A673 (cell line): ENCODE data around the gene ADGRL3. TPM values are rescaled to one million over a fixed set of nuclear protein-coding genes. Genes with fewer than 3 reads are reported as not detected.

Source experiments
- BruUV-seq: library from RNA; stranded (reverse); fragments of 400-500 nt; replicated peaks from 2 replicates; lab custom pipeline; 2021; lab: Mats Ljungman, UMichigan
- CTCF ChIA-PET: fragments of 300-600 bp; sonication (Branson Sonifier 250); formaldehyde crosslinking; loops from one replicate; lab custom pipeline; 2022; ENCODE audit warnings: antibody characterized with exemption; lab: Charles Lee
- POLR2A ChIA-PET: fragments of 300-600 bp; sonication (Branson Sonifier 250); formaldehyde crosslinking; loops from one replicate; lab custom pipeline; 2022; ENCODE audit warnings: antibody characterized with exemption; ENCODE audit not compliant: low non-redundant PET; lab: Charles Lee
- DNase-seq: peaks from one replicate; pipeline ENCODE4 v3.0.0-alpha.2; 2015; ENCODE audit warnings: low spot score
- H3K27ac ChIP-seq: fragments of 200-600 bp; sonication (generic); 2 replicates; pipeline ENCODE4 v1.5.1; 2016; ENCODE audit warnings: mixed run types, low read depth, mild to moderate bottlenecking, mixed read lengths, antibody characterized with exemption, low read length; ENCODE audit not compliant: poor library complexity, severe bottlenecking
- H3K27me3 ChIP-seq: fragments of 200-600 bp; sonication (generic); replicated peaks from 2 replicates; pipeline ENCODE4 v1.6.1; 2017; ENCODE audit warnings: mixed run types, low read depth, mild to moderate bottlenecking, mixed read lengths, antibody characterized with exemption, low read length; ENCODE audit not compliant: insufficient read depth, poor library complexity
- H3K36me3 ChIP-seq: fragments of 200-600 bp; sonication (generic); 2 replicates; pipeline ENCODE4 v1.6.1; 2016; ENCODE audit warnings: mixed run types, mild to moderate bottlenecking, mixed read lengths, antibody characterized with exemption, low read length; ENCODE audit not compliant: insufficient read depth, poor library complexity, severe bottlenecking
- H3K4me1 ChIP-seq: fragments of 200-600 bp; sonication (generic); 2 replicates; pipeline ENCODE4 v1.6.1; 2017; ENCODE audit warnings: mixed run types, mild to moderate bottlenecking, mixed read lengths, antibody characterized with exemption, low read length; ENCODE audit not compliant: insufficient read depth, poor library complexity, severe bottlenecking
- H3K4me3 ChIP-seq: fragments of 200-600 bp; sonication (generic); 2 replicates; pipeline ENCODE4 v1.5.1; 2016; ENCODE audit warnings: low read depth, mixed run types, mild to moderate bottlenecking, mixed read lengths, low read length; ENCODE audit not compliant: poor library complexity, severe bottlenecking
- H3K9me3 ChIP-seq: fragments of 200-600 bp; sonication (generic); 2 replicates; pipeline ENCODE4 v1.6.1; 2016; ENCODE audit warnings: mixed run types, low read depth, mild to moderate bottlenecking, mixed read lengths, antibody characterized with exemption, low read length; ENCODE audit not compliant: poor library complexity, severe bottlenecking
- CTCF ChIP-seq: fragments of 300-800, 200-600 bp; sonication (generic); conservative IDR thresholded peaks from 2 replicates; pipeline ENCODE4 v1.5.1; 2017; ENCODE audit warnings: low read depth, mild to moderate bottlenecking, antibody characterized with exemption, low read length, moderate library complexity, mixed read lengths
- EZH2 ChIP-seq: fragments of 200-600 bp; sonication (generic); IDR thresholded peaks from 2 replicates; pipeline ENCODE4 v1.6.1; 2017; ENCODE audit warnings: borderline replicate concordance, low read depth, mild to moderate bottlenecking, mixed read lengths, antibody characterized with exemption, low read length; ENCODE audit not compliant: poor library complexity, severe bottlenecking
- intact Hi-C: fragments of 100-400 bp; cut with micrococcal nuclease; formaldehyde crosslinking; loops from one replicate; pipeline ENCODE4 v1.10.0; 2022; ENCODE audit not compliant: unreplicated experiment
- total RNA-seq: library from RNA; stranded (reverse); gene quantifications from 2 replicates; pipeline ENCODE4 v1.2.3, GENCODE V29; 2021

ADGRL3 gene
- total RNA-seq, 1 experiment from 2014 or later = not detected

GRCh38 chr4:61770456-61770855 lies 570.3 kb downstream of the ADGRL3 start:
- intact Hi-C loops = no loop called here
- TF ChIP-seq CTCF (no peak), EZH2 (no peak)
- Histone ChIP-seq H3K4me3 (no peak overlapping the region), H3K27me3 (no peaks in the 10 kb centered on the region), H3K4me1 (no peaks in the 10 kb centered on the region), H3K27ac (no peak overlapping the region), H3K9me3 (no peaks in the 10 kb centered on the region), H3K36me3 (no peaks in the 10 kb centered on the region)
- POLR2A ChIA-PET = no interaction called here
- CTCF ChIA-PET = no interaction called here
- no TSS peak for BruUV-seq
- DNase-seq = no peak

- no TSS peak for BruUV-seq
- Histone ChIP-seq H3K27ac (no peak overlapping the region), H3K27me3 (no peaks in the 10 kb centered on the region), H3K9me3 (no peaks in the 10 kb centered on the region), H3K4me1 (no peaks in the 10 kb centered on the region), H3K4me3 (no peak overlapping the region), H3K36me3 (no peaks in the 10 kb centered on the region)
- CTCF ChIA-PET = no interaction called here
- DNase-seq = no peak
- TF ChIP-seq EZH2 (no peak), CTCF (no peak)
- POLR2A ChIA-PET = no interaction called here
- intact Hi-C loops = no loop called here
These were observed 570.9 kb downstream of the ADGRL3 start for GRCh38 chr4:61771056-61771455.

- no peak overlapping the region for H3K27ac ChIP-seq
- no peaks in the 10 kb centered on the region for H3K9me3 ChIP-seq
- CTCF ChIA-PET = no interaction called here
- POLR2A ChIA-PET = no interaction called here
- BruUV-seq = no TSS peak
- no peaks in the 10 kb centered on the region for H3K27me3 ChIP-seq
- no peak for DNase-seq
- no peaks in the 10 kb centered on the region for H3K4me1 ChIP-seq
- no peaks in the 10 kb centered on the region for H3K36me3 ChIP-seq
- intact Hi-C loops = no loop called here
- H3K4me3 ChIP-seq = no peak overlapping the region
- no peak for TF ChIP-seq CTCF
- no peak for TF ChIP-seq EZH2
These were observed 572.0 kb downstream of the ADGRL3 start for GRCh38 chr4:61772126-61772525.
